ENCODE measurements around the gene MTA2. TPM values are rescaled to one million over a fixed set of nuclear protein-coding genes. Genes with fewer than 3 reads are reported as not detected.
A peak's percentile ranks its signal among the peaks of the same experiment; 100 is the strongest.
"Not testable (repeated sequence)": the region's sequence is repeated elsewhere in the genome, so short reads cannot be mapped to it uniquely, and the experiment has no call there.

Gene MTA2
- total and polyA plus RNA-seq, 11 donors, result 18.4 to 55.3 (median 33.7) TPM

DNA sequence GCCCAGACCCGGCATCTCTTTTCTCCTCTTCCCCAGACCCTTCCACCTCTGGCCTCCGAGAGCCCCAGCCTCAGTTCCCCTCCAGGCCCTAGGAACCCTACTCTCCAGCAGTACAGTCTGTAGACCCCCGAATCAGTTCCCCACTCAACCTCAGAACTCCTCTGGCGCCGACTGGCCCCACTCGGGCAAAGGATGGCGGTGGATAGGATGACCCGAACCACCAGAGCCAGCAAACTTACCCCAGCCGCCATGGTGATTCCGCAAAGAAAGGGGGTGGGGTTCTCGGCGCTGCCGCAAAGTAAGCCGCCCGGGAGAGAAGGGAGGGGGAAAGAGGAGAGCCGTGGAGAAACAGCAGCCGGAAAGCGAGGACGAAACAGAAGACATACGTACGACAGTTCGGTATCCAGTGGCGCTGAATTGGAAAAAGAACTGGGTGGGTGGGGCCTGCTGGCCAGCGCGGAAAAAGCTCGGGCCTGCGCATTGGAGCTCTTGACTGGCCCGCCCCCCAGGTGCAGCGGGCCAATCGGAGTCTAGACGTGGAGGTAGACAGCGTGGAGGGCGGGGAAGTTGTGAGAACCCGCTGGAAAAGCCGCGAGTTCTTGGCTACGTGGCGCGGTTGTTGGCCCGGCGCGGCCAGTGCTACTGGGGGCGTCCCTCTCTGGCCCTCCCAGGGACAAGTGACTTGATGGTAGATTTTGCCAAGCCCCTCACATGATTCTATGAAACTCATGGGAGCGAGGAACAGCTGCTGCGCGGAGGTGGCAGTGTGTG, 27.9 kb downstream of the MTA2 start, which contains the start of gene EEF1G:
TSS of gene EEF1G (minus strand) at position 300 of the 771 bp plus-strand sequence. CDS start at position 251, 49 bp downstream.
- peaks cover 7 to 72% (median 44%) of the 10 kb centered on the region in 12 donors for H3K4me1 ChIP-seq
- peak; percentile 33 to 95 for TF ChIP-seq POLR2A (IDR thresholded peaks at IDR 0.05)
- TF ChIP-seq, protein P1, sequence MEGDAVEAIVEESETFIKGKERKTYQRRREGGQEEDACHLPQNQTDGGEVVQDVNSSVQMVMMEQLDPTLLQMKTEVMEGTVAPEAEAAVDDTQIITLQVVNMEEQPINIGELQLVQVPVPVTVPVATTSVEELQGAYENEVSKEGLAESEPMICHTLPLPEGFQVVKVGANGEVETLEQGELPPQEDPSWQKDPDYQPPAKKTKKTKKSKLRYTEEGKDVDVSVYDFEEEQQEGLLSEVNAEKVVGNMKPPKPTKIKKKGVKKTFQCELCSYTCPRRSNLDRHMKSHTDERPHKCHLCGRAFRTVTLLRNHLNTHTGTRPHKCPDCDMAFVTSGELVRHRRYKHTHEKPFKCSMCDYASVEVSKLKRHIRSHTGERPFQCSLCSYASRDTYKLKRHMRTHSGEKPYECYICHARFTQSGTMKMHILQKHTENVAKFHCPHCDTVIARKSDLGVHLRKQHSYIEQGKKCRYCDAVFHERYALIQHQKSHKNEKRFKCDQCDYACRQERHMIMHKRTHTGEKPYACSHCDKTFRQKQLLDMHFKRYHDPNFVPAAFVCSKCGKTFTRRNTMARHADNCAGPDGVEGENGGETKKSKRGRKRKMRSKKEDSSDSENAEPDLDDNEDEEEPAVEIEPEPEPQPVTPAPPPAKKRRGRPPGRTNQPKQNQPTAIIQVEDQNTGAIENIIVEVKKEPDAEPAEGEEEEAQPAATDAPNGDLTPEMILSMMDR (IDR thresholded peaks at IDR 0.05), result no peak
- intact Hi-C loops (cut with DNase I), result loop anchor here in 3 of 10 donors (1.0 to 2.0 kb wide), 4 partner anchors 13 to 27 kb away; partner anchors contain the start of genes TUT1 (in 2 of the 3) and AHNAK (in 1 of the 3)

DNA sequence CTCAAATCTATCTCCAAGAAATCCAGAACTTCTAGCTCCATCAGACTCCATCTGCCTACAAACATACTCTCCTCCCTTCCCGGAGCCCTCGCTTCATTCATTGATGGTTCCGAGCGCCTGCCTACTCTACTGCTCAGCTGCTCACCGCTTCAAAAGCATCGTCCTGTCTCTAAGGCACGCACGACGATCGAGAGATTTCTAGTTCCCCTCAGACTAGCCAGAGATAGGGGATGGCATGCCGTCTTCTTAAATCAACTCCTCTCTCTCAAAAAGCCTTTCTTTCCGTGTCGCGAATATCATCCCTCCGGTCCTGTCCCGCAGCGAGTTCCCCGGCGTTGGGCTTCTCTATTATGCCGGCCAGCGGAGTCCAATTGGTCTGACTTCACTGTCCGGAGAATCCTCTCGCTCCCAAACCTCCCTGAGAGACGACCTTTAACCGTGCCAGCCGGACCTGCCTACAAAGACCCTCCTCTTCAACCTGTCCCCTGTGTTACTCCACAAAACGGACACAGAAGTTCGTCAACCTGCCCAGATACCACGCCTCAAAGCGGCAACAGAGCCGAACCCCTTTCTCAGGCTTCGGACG, 28.6 kb downstream of the MTA2 start:
- TF ChIP-seq POLR2A (IDR thresholded peaks at IDR 0.05), result no peak
- TF ChIP-seq, protein P1 (IDR thresholded peaks at IDR 0.05), result no peak
- Histone ChIP-seq H3K36me3 (peaks cover 0 to 72% (median 60%) of the 10 kb centered on the region in 9 donors), H3K4me1 (peaks cover 7 to 67% (median 44%) of the 10 kb centered on the region in 12 donors), H3K9me3 (no peaks in the 10 kb centered on the region), H3K27ac (peak overlapping the region; percentile 19 to 97 (median 80)), H3K27me3 (no peaks in the 10 kb centered on the region), H3K4me3 (peak overlapping the region; percentile 58 to 95 (median 76))
- 0 to 1% (median 1%) methylated on average over 33 of the region's 33 CpGs for WGBS, 4 donors
- DNase-seq (no peak), ATAC-seq (peak in 1 of 4 donors; percentile 4)
- intact Hi-C loops (cut with DNase I), result loop anchor here in 1 of 10 donors (1.0 kb wide), 1 partner anchor 13 kb away; no protein-coding TSS in a partner anchor

More for the DNA sequence above, 27.9 kb downstream of the MTA2 start, which contains the start of gene EEF1G:
- ATAC-seq (peak; percentile 95 to 97 (median 96)), DNase-seq (peak; percentile 98 to 99 (median 99))
- no peaks in the 10 kb centered on the region for H3K27me3 ChIP-seq
- H3K4me3 ChIP-seq, result peak within 1 kb of the TSS; percentile 58 to 95 (median 76)
- WGBS, 4 donors, result 0 to 1% (median 0%) methylated on average over 42 to 46 of the region's 46 CpGs
- no peaks in the 10 kb centered on the region for H3K9me3 ChIP-seq
- H3K36me3 ChIP-seq, result peaks cover 0 to 72% (median 60%) of the 10 kb centered on the region in 9 donors
- H3K27ac ChIP-seq, result peak within 1 kb of the TSS; percentile 61 to 98 (median 94)

DNA sequence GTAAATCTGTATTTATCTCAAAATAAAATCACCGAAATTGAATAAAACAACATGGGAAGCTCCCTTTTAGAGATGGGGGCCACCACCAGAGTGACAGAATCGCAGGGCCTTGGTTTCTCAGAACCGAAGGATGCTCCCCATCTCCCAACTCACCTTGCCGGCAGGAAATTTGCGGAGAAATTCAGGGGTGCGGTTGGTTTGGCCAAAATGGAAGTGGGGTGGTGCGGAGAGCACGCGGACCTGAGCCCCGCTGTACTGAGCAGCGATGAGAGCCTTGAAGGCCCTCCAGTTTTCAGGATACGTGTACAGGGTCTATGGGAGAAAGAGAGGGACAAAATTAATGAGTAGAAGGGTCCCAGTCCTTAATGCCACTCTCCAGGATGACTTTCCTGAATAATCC, 29.2 kb downstream of the MTA2 start:
- Histone ChIP-seq H3K27ac (peak overlapping the region in 8 of 12 donors; percentile 4 to 97 (median 83)), H3K4me1 (peaks cover 7 to 67% (median 44%) of the 10 kb centered on the region in 12 donors), H3K9me3 (no peaks in the 10 kb centered on the region), H3K27me3 (no peaks in the 10 kb centered on the region), H3K36me3 (peaks cover 0 to 72% (median 63%) of the 10 kb centered on the region in 9 donors), H3K4me3 (peak overlapping the region; percentile 58 to 95 (median 76))
- 71 to 78% (median 73%) methylated on average over 12 of the region's 12 CpGs for WGBS, 4 donors
- intact Hi-C loops (cut with DNase I), result no loop called here
- DNase-seq (no peak), ATAC-seq (no peak)
- no peak for TF ChIP-seq POLR2A (IDR thresholded peaks at IDR 0.05)
- TF ChIP-seq, protein P1 (IDR thresholded peaks at IDR 0.05), result no peak

DNA sequence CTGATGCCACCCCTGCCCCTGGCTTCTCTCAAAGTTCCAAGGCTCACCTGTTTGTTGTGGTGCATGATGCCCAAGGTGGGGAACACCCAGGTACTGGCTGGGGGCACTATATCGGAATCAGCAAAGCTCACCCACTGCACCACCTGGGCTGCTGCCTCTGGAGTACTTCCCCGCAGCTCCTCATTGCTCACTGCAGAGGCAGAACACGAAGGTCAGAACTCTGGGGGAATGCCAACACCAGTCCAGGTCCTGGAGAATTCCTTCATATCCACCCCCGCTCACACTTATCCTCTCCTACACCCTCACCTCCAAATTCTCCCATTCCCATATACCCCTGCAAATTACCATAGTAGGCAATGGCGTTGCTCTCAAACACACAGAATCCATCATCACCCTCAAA, 30.2 kb downstream of the MTA2 start:
- H3K36me3 ChIP-seq, result peaks cover 0 to 73% (median 65%) of the 10 kb centered on the region in 9 donors
- WGBS, 4 donors, result 67 to 81% (median 77%) methylated on average over 5 of the region's 5 CpGs
- H3K27me3 ChIP-seq; H3K4me3 ChIP-seq; ATAC-seq; intact Hi-C loops (cut with DNase I); DNase-seq; H3K9me3 ChIP-seq: not testable (repeated sequence)
- H3K27ac ChIP-seq, result peak overlapping the region in 2 of 12 donors; percentile 88 to 97
- peaks cover 7 to 62% (median 42%) of the 10 kb centered on the region in 12 donors for H3K4me1 ChIP-seq

DNA sequence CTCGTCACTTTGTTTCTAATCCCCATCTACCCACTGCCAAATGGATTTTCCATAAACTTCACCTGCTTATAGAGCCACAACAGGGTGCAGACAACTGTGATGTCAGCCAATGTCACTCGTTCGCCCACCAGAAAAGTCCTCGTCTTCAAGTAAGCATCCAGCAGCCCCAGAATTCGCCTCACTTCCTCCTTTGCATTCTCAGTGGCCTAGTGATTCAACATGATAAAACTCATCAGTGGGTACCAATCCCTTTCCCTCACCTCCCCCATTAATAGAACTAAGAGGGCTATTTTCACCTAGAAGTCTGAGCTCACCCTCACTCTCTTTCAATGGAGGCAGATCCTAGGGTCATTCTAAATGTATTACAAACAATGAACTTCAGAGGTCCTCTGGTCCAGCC, 30.8 kb downstream of the MTA2 start:
- intact Hi-C loops (cut with DNase I), result not testable (repeated sequence)
- peak overlapping the region in 1 of 12 donors; percentile 15 for H3K27ac ChIP-seq
- H3K4me1 ChIP-seq, result peaks cover 7 to 56% (median 38%) of the 10 kb centered on the region in 12 donors

More for the DNA sequence above, 30.8 kb downstream of the MTA2 start:
- not testable (repeated sequence) for H3K4me3 ChIP-seq, H3K27me3 ChIP-seq, ATAC-seq, H3K9me3 ChIP-seq, DNase-seq
- WGBS, 4 donors, result 92 to 97% (median 94%) methylated on average over 5 of the region's 5 CpGs
- peaks cover 0 to 73% (median 65%) of the 10 kb centered on the region in 9 donors for H3K36me3 ChIP-seq
